ENCODE data around the gene MEF2D.

- TF ChIP-seq CTCF (IDR thresholded peaks at IDR 0.05; ENCODE audit: low read depth, low read length, poor library complexity, severe bottlenecking) (no peak), EZH2phosphoT487 (IDR thresholded peaks at IDR 0.05; ENCODE audit: borderline replicate concordance, low read length) (no peak)
These were observed 14.6 kb downstream of the MEF2D start for GRCh38 chr1:156485984-156486383.

Measured in DOHH2 (cell line).